Right renal cortex interstitium (tissue), 3 donors: Measurements from ENCODE around the gene MLXIPL. TPM values are rescaled to one million over a fixed set of nuclear protein-coding genes. Genes with fewer than 3 reads are reported as not detected.
"Not testable (repeated sequence)": the region's sequence is repeated elsewhere in the genome, so short reads cannot be mapped to it uniquely, and the experiment has no call there.

Experiments
- DNase-seq, 3 donors: peaks; one replicate each; pipeline ENCODE4 v3.0.0-alpha.2; 2013; ENCODE audit warnings: low read depth in 3 of 3, low spot score in 2 of 3
- polyA plus RNA-seq, 3 donors: library from polyadenylated mRNA; unstranded; fragments of 120-200 nt; gene quantifications; one replicate each; pipeline ENCODE4 v1.2.1, GENCODE V29; 2013; ENCODE audit not compliant: insufficient read length in 3 of 3

MLXIPL gene
- polyA plus RNA-seq, 3 donors, result 1.5 to 3.4 (median 2.9) TPM

- DNase-seq, result no peak
Measured at GRCh38 chr7:73646785-73647724, 22.7 kb upstream of the MLXIPL start.

GRCh38 chr7:73645643-73646174, 21.4 kb upstream of the MLXIPL start:
- DNase-seq, result no peak

GRCh38 chr7:73644688-73645286, 20.5 kb upstream of the MLXIPL start:
- no peak for DNase-seq

DNA sequence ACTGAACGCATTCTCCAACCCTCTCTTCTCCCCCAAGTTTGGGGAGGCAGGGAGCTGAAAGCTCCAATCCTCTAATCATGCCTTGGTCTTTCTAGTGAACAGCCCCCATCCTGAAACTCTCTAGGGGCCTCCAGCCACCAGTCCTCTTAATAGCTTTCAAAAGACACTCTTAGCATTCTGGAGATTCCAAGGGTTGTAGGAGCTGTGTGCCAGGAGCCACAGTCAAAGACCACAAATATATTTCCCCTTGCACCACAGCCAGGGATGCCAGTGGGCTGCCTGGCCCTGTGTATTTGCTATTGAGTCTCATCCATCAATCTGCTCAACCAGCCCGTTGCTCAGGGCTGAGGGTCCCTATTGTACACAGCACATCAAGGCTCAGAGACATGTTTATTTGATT, 18.5 kb upstream of the MLXIPL start:
- no peak for DNase-seq

GRCh38 chr7:73638911-73639310, 14.6 kb upstream of the MLXIPL start:
- DNase-seq, result no peak

DNA sequence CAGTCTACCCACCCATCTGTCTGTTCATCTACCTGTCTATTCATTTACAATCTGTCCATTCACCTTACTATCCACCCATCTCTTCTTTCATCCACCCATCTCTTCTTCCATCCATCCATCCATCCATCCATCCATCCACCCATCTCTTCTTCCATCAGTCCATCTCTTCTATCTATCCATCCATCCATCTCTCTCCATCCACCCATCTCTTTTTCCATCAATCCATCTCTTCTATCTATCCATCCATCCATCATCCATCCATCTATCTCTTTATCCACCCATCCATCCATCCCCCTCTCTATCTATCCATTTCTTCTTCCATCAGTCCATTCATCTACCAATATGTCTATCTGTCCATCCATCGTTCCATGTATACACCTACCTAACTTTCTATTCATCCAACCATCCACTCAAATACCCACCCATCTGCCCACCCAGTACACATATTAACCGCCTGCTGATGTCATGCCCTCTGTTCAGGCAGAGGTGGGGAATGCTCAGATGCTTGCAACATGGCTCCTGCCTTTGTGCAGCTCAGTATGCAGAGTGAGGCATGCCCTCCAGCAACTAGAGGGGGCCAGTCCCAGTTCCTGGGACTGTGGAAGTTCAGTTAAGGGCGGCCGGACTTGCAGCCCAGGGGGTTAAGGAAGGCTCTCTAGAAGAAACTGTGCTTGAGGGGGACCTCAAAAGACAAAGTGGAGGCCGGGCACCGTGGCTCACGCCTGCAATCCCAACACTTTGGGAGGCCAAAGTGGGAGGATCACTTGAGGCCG, 11.3 kb upstream of the MLXIPL start:
- no peak for DNase-seq

- no peak for DNase-seq
Measured at GRCh38 chr7:73633844-73634243, 9.5 kb upstream of the MLXIPL start.

DNA sequence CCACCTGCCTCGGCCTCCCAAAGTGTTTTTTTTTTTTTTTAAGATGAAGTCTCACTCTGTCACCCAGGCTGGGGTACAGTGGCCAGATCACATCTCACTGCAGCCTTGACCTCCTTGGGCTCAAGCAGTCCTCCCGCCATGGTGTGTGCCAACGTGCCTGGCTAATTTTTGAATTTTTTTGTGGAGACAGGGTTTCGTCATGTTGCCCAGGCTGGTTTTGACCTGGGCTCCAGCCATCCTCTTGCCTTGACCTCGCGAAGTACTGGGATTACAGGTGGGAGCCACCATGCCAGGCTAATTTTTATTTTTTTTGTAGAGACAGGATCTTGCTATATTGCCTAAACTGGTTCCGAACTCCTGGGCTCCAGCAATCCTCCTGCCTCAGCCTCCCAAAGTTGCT, 9.0 kb upstream of the MLXIPL start:
- no peak for DNase-seq

- DNase-seq, result no peak
Measured at GRCh38 chr7:73631558-73631957, 7.2 kb upstream of the MLXIPL start.

DNA sequence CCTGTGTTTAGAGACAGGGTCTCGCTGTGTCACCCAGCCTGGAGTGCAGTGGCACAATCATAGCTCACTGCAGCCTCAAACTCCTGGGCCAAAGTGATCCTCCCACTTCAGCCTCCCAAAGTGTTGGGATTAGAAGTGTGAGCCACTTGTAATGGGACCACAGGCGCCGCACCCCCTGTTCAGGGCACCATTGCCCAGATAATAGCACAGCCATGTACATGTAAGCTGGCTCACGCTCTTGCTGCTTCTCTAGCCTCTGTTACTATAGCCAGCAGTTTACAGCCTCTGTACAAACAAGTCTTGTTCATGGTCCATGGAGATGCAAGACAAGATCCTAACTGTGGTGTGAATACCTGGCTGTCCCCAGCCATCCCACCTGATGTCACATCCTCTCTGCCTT, 4.2 kb upstream of the MLXIPL start:
- no peak for DNase-seq

- no peak for DNase-seq
Measured at GRCh38 chr7:73626814-73627213, 2.5 kb upstream of the MLXIPL start.

GRCh38 chr7:73625276-73625675, 954 bp upstream of the MLXIPL start:
- no peak for DNase-seq

DNA sequence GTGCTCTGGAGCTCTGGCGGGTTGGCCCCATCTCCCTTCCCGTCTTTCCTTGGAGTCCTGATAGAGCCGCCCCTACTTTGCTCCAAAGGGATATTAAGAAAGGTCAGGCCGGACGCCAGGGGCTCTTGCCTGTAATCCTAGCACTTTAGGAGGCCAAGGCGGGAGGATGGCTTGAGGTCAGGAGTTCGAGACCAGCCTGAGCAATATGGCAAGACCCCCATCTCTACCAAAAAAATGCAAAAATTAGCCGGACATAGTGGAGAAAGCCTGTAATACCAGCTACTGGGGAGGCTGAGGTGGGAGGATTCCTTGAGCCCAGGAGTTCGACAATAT, 313 bp upstream of the MLXIPL start:
- no peak for DNase-seq

DNA sequence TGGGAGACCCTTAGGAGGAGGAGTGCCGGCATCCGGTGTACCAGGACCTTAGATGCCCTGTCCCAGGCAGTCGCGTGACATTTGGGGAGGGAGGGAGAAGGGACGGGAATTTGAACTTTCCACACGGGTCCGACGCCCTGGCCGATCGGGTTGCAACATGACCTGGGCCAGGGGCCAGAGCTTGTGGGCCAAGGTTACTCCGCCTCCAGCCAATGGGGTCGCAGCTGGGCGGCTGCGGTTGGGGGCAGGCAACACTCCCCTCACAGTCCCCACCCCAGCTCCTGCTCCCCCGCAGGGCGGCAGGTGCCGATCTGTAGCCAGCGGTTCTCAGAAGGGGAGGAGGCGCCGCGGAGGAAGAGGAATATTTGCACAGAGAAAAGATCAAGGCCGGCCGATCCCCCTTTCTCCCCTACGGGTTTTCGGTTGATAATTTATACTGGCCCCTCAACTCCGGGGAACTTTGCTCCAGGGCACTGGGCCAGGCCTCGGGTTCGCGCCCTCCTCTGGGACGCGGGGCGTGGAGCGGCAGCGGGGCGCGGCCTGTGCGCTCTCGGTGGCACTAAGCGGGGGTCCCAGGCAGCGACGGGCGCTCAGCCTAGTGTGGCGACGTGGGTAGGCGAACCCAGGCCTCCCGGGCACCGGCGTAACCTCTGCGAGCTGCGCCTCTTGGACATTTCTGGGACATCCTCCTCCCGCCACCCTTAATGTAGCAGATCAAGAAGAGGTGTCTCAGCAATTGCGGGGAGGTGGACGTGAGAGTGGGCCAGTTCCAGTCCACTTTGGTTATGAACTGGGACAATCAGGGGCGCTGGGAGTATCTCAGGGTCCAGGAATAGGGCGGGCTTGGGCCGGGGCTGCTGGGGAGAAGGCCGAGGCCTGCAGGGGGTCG, 1.2 kb downstream of the MLXIPL start:
- no peak for DNase-seq

- DNase-seq, result no peak
Measured at GRCh38 chr7:73622527-73622908, 1.8 kb downstream of the MLXIPL start.

DNA sequence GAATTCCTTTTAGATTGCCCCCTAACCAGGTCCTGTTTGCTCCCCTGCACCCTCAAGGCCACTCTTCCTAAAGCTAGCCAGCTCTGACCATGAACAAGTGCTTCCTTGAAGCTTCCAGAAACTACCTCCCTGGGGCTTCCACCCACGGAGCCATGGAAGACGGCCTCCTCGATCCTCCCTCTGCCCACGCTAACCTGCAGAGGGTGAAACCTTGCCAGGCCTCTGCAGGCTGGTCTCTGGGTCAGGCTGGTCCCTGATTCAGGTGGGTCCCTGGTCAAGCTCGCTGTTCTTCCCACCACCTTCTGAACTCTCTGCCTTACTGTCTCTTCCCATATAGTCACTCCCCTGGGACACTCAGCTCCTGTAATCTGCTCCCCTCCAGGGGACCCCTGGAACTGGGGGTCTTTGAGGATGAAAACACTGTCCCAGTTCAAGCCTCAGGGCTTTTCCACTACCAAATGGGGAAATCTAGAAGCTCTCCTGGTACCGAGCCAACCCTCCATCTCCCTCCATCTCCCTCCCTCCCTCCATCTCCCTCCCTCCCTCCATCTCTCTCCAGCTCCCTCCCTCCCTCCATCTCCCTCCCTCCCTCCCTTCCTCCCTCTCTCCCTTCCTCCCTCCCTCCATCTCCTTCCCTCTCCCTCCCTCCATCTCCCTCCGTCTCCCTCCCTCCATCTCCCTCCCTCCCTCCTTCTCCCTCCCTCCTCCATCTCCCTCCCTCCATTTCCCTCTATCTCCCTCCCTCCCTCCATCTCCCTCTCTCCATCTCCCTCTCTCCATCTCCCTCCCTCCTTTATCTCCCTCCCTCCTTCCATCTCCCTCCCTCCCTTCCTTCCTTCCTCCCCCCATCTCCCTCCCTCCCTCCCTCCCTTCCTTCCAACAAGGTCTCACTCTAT, 2.9 kb downstream of the MLXIPL start:
- DNase-seq, result no peak

- not testable (repeated sequence) for DNase-seq
Measured at GRCh38 chr7:73619394-73619793, 4.9 kb downstream of the MLXIPL start.

DNA sequence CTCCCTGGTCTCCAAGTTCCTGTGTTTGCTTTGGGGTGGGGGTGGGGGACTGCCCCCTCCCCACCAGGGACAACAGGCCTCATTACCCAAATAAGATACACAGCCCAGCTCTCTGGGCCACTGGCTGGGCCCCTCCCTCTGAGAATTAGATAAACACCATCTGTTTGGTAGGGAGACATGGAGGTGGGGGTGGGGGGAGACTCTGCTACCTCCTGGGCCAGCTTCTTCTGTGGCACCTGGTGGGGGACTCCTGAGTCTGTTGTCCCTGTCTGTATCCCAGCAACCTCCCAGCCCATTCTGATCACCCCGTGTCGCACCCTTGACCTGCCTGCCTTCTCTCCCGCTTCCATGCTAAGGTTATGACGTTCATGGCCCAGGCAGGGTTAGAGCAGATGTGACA, 5.8 kb downstream of the MLXIPL start:
- no peak for DNase-seq

DNA sequence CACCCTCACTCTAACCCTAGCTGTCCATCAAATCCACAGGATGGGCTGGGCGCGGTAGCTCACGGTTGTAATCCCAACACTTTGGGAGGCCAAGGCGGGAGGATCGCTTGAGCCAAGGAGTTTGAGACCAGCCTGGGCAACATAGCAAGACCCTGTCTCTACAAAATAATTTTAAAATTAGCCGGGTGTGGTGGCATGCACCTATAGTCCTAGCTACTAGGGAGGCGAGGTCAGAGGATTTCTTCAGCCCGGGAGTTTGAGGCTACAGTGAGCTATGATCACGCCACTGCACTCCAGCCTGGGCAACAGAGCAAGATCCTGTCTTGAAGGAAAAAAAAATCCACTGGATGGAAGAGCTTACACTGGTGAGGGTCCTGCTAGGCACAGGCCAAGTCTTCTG, 6.8 kb downstream of the MLXIPL start:
- DNase-seq, result not testable (repeated sequence)
